Measurements from ENCODE around the gene PTRHD1.
"Not testable (repeated sequence)": the region's sequence is repeated elsewhere in the genome, so short reads cannot be mapped to it uniquely, and the experiment has no call there.

PTRHD1 gene

GRCh38 chr2:24792874-24793760, at the start of gene PTRHD1, which contains the start of gene CENPO:
Gene PTRHD1 (minus strand): TSS chr2:24793391. CDS start chr2:24793377, 14 bp downstream.
Gene CENPO (plus strand): TSS chr2:24793425. CDS start chr2:24793920, 495 bp downstream.
- DNase-seq, result peak; percentile 97

- DNase-seq, result no peak
Measured at GRCh38 chr2:24842081-24843050, 49.2 kb upstream of the PTRHD1 start.

GRCh38 chr2:24840962-24841945, 48.1 kb upstream of the PTRHD1 start:
- no peak for DNase-seq

GRCh38 chr2:24840164-24840869, 47.1 kb upstream of the PTRHD1 start:
- DNase-seq, result no peak

GRCh38 chr2:24839729-24840128, 46.5 kb upstream of the PTRHD1 start:
- DNase-seq, result no peak

GRCh38 chr2:24838541-24838940, 45.4 kb upstream of the PTRHD1 start:
- DNase-seq, result no peak

GRCh38 chr2:24837996-24838513, 44.9 kb upstream of the PTRHD1 start:
- no peak for DNase-seq

GRCh38 chr2:24836706-24837105, 43.5 kb upstream of the PTRHD1 start:
- no peak for DNase-seq

GRCh38 chr2:24836206-24836605, 43.0 kb upstream of the PTRHD1 start:
- no peak for DNase-seq

- not testable (repeated sequence) for DNase-seq
Measured at GRCh38 chr2:24835411-24835810, 42.2 kb upstream of the PTRHD1 start.

- no peak for DNase-seq
Measured at GRCh38 chr2:24834733-24835395, 41.7 kb upstream of the PTRHD1 start.

GRCh38 chr2:24833821-24834732, 40.9 kb upstream of the PTRHD1 start:
- DNase-seq, result no peak

- DNase-seq, result peak; percentile 30
Measured at GRCh38 chr2:24832931-24833701, 39.9 kb upstream of the PTRHD1 start.

- no peak for DNase-seq
Measured at GRCh38 chr2:24832521-24832920, 39.3 kb upstream of the PTRHD1 start.

GRCh38 chr2:24832073-24832461, 38.9 kb upstream of the PTRHD1 start:
- DNase-seq, result no peak

GRCh38 chr2:24831221-24832072, 38.3 kb upstream of the PTRHD1 start:
- DNase-seq, result no peak

GRCh38 chr2:24830786-24831185, 37.6 kb upstream of the PTRHD1 start:
- DNase-seq, result no peak

- no peak for DNase-seq
Measured at GRCh38 chr2:24830351-24830750, 37.2 kb upstream of the PTRHD1 start.

All from NCI-H510A treated with DMSO at 0.1 percent for 48 hours (cell line).